ENCODE measurements around the gene SLC27A1. TPM values are rescaled to one million over a fixed set of nuclear protein-coding genes. Genes with fewer than 3 reads are reported as not detected.

SLC27A1 gene
- total and polyA plus RNA-seq, 2 experiments from 2014 or later: 3.5 to 11.6 TPM

- H3K9me2 ChIP-seq (ENCODE audit: insufficient read depth): no peaks in the 10 kb centered on the region
- Mint-ChIP-seq H3K36me3 (ENCODE audit: low read depth) (peaks cover 10% of the 10 kb centered on the region; the same call in 2 of the 3 replicates), H3K4me3 (no peak overlapping the region), H3K4me1 (no peaks in the 10 kb centered on the region), H3K27ac (no peak overlapping the region), H3K9me3 (no peaks in the 10 kb centered on the region; the same call in 2 of the 3 replicates), H3K27me3 (ENCODE audit: insufficient read depth, low read depth, poor library complexity) (peaks cover 18% of the 10 kb centered on the region)
- DNase-seq (ENCODE audit: low spot score): no peak
- ATAC-seq: no peak
- TF ChIP-seq STAT1 (IDR thresholded peaks at IDR 0.05; ENCODE audit: unreplicated experiment) (no peak), ZNF331 (CRISPR knock-in tag; IDR thresholded peaks at IDR 0.05; ENCODE audit: low read depth) (no peak), POLR2AphosphoS5 (IDR thresholded peaks at IDR 0.05; ENCODE audit: low read depth) (no peak), ZNF462 (CRISPR knock-in tag; IDR thresholded peaks at IDR 0.05) (no peak), CREB1 (CRISPR knock-in tag; IDR thresholded peaks at IDR 0.05; ENCODE audit: low read depth) (no peak), REST (IDR thresholded peaks at IDR 0.05; ENCODE audit: unreplicated experiment) (no peak), EZH2 (IDR thresholded peaks at IDR 0.05; ENCODE audit: low read depth, unreplicated experiment) (no peak), CTCF (conservative IDR thresholded peaks at IDR 0.05; ENCODE audit: low read depth in 2 of 2) (no peak), NANOG (IDR thresholded peaks at IDR 0.05; ENCODE audit: borderline replicate concordance) (no peak), EZH2phosphoT487 (IDR thresholded peaks at IDR 0.05; ENCODE audit: unreplicated experiment) (no peak), ZNF114 (CRISPR knock-in tag; IDR thresholded peaks at IDR 0.05) (no peak), ETS1 (IDR thresholded peaks at IDR 0.05) (no peak), JUNB (IDR thresholded peaks at IDR 0.05; ENCODE audit: unreplicated experiment) (no peak)
- H3K79me2 ChIP-seq (replicated peaks; ENCODE audit: insufficient read depth): no peaks in the 10 kb centered on the region
- no peak overlapping the region for H3K4me2 ChIP-seq
- H4K20me1 ChIP-seq (replicated peaks; ENCODE audit: insufficient read depth): no peaks in the 10 kb centered on the region
- H3K4me3 ChIP-seq: no peak overlapping the region
- H3K27me3 ChIP-seq (ENCODE audit: insufficient read depth): no peaks in the 10 kb centered on the region
- H3K4me1 ChIP-seq (ENCODE audit: insufficient read depth): no peaks in the 10 kb centered on the region
- H3K36me3 ChIP-seq (ENCODE audit: insufficient read depth): no peaks in the 10 kb centered on the region
- no peak overlapping the region for H2AFZ ChIP-seq
- H3K27ac ChIP-seq (ENCODE audit: low read depth): no peak overlapping the region
- peaks cover 3% of the 10 kb centered on the region; the same call in 1 of the 2 replicates for H3F3A ChIP-seq (replicated peaks; ENCODE audit: low read depth)
Observed at GRCh38 chr19:17522988-17523872, 52.9 kb downstream of the SLC27A1 start.
